Activated CD8-positive, alpha-beta T cell treated with anti-CD3 and anti-CD28 coated beads for 36 hours (primary cell): Measurements from ENCODE around the gene UBAP1L. TPM values are rescaled to one million over a fixed set of nuclear protein-coding genes. Genes with fewer than 3 reads are reported as not detected.

Experiments
- ATAC-seq: fragments of 200-7000 bp; cut with Tn5 transposase; one replicate; pipeline ENCODE4 v1.10.0; 2021; ENCODE audit warnings: mild to moderate bottlenecking, moderate library complexity
- CTCF ChIA-PET: fragments of 350-600 bp; sonication (Branson Sonifier 250); formaldehyde crosslinking; loops from one replicate; lab custom pipeline; 2021; ENCODE audit warnings: antibody characterized with exemption; lab: Charles Lee
- POLR2A ChIA-PET: fragments of 350-600 bp; sonication (Branson Sonifier 250); formaldehyde crosslinking; loops from one replicate; lab custom pipeline; 2021; ENCODE audit warnings: antibody characterized with exemption; lab: Charles Lee
- DNase-seq: peaks from one replicate; pipeline ENCODE4 v3.0.0-alpha.2; 2020
- H3K27ac Mint-ChIP-seq: one replicate; pipeline ENCODE4 v1.8.0; 2021; ENCODE audit warnings: mild to moderate bottlenecking, mixed read lengths
- H3K27me3 Mint-ChIP-seq: one replicate; pipeline ENCODE4 v1.8.0; 2021; ENCODE audit warnings: mixed read lengths
- H3K36me3 Mint-ChIP-seq: one replicate; pipeline ENCODE4 v1.8.0; 2021; ENCODE audit warnings: low read depth, mixed read lengths
- H3K4me1 Mint-ChIP-seq: one replicate; pipeline ENCODE4 v1.8.0; 2021; ENCODE audit warnings: low read depth, mixed read lengths
- H3K4me3 Mint-ChIP-seq: one replicate; pipeline ENCODE4 v1.8.0; 2021; ENCODE audit warnings: mild to moderate bottlenecking, moderate library complexity, mixed read lengths
- H3K9me3 Mint-ChIP-seq: one replicate; pipeline ENCODE4 v1.8.0; 2021; ENCODE audit warnings: mixed read lengths
- CTCF ChIP-seq: fragments of 200-600 bp; IDR thresholded peaks from one replicate; pipeline ENCODE4 v1.8.0; 2022; ENCODE audit warnings: antibody characterized with exemption, mild to moderate bottlenecking
- intact Hi-C: fragments of 100-400 bp; cut with micrococcal nuclease; formaldehyde crosslinking; loops from one replicate; pipeline ENCODE4 v1.10.0; 2022
- total RNA-seq, 2 experiments: library from RNA; stranded (reverse); gene quantifications; one replicate each; pipeline ENCODE4 v1.2.3, GENCODE V29; 2021

The UBAP1L gene
- total RNA-seq, 2 experiments from 2014 or later = 2.9 to 3.3 TPM

GRCh38 chr15:65072617-65073016 is 42.4 kb downstream of the UBAP1L start:
- Mint-ChIP-seq H3K36me3 (no peaks in the 10 kb centered on the region), H3K27ac (no peak overlapping the region), H3K9me3 (no peaks in the 10 kb centered on the region), H3K4me3 (no peak overlapping the region), H3K4me1 (peaks cover 4% of the 10 kb centered on the region), H3K27me3 (peaks cover 13% of the 10 kb centered on the region)
- ATAC-seq (no peak), DNase-seq (no peak)
- no peak for TF ChIP-seq CTCF
- POLR2A ChIA-PET = interaction anchor here (1.1 kb wide), 1 partner anchor 34 kb away, joined by 3 read pairs; no protein-coding TSS in a partner anchor
- intact Hi-C loops = no loop called here
- CTCF ChIA-PET = interaction anchor here (1.0 to 1.4 kb wide), 2 partner anchors 11 to 13 kb away, joined by 3 to 4 read pairs; no protein-coding TSS in a partner anchor

- intact Hi-C loops = no loop called here
- no peak for ATAC-seq
- Mint-ChIP-seq H3K27ac (no peak overlapping the region), H3K36me3 (no peaks in the 10 kb centered on the region), H3K4me1 (peaks cover 6% of the 10 kb centered on the region), H3K27me3 (peaks cover 16% of the 10 kb centered on the region), H3K4me3 (no peak overlapping the region), H3K9me3 (no peaks in the 10 kb centered on the region)
- POLR2A ChIA-PET = interaction anchor here (1.1 kb wide), 1 partner anchor 33 kb away, joined by 3 read pairs; no protein-coding TSS in a partner anchor
- TF ChIP-seq CTCF = no peak
- no peak for DNase-seq
- CTCF ChIA-PET = no interaction called here
These were observed 43.0 kb downstream of the UBAP1L start for GRCh38 chr15:65072027-65072426.

- CTCF ChIA-PET = no interaction called here
These were observed 43.6 kb downstream of the UBAP1L start for GRCh38 chr15:65071381-65071811.

GRCh38 chr15:65069779-65070546 is 45.0 kb downstream of the UBAP1L start:
- CTCF ChIA-PET = interaction anchor here (1.3 to 2.7 kb wide), 5 partner anchors 11 to 259 kb away, joined by 3 to 10 read pairs (median 6); no protein-coding TSS in a partner anchor
- no peak overlapping the region for H3K4me3 Mint-ChIP-seq
- H3K27ac Mint-ChIP-seq = no peak overlapping the region
- peaks cover 24% of the 10 kb centered on the region for H3K27me3 Mint-ChIP-seq
- POLR2A ChIA-PET = interaction anchor here (1.1 kb wide), 1 partner anchor 18 kb away, joined by 3 read pairs; no protein-coding TSS in a partner anchor
- DNase-seq (no peak), ATAC-seq (no peak)
- intact Hi-C loops = no loop called here
- no peaks in the 10 kb centered on the region for H3K36me3 Mint-ChIP-seq
- peaks cover 6% of the 10 kb centered on the region for H3K4me1 Mint-ChIP-seq
- no peaks in the 10 kb centered on the region for H3K9me3 Mint-ChIP-seq
- no peak for TF ChIP-seq CTCF

More at GRCh38 chr15:65071381-65071811, 43.6 kb downstream of the UBAP1L start:
- ATAC-seq (no peak), DNase-seq (no peak)
- Mint-ChIP-seq H3K9me3 (no peaks in the 10 kb centered on the region), H3K27ac (no peak overlapping the region), H3K4me1 (peaks cover 6% of the 10 kb centered on the region), H3K27me3 (peaks cover 20% of the 10 kb centered on the region), H3K4me3 (no peak overlapping the region), H3K36me3 (no peaks in the 10 kb centered on the region)
- no peak for TF ChIP-seq CTCF
- intact Hi-C loops = no loop called here
- POLR2A ChIA-PET = no interaction called here

GRCh38 chr15:65069179-65069578 is 45.8 kb downstream of the UBAP1L start:
- H3K27me3 Mint-ChIP-seq = peaks cover 24% of the 10 kb centered on the region
- peaks cover 6% of the 10 kb centered on the region for H3K4me1 Mint-ChIP-seq
- intact Hi-C loops = no loop called here
- ChIA-PET CTCF (interaction anchor here (1.0 to 2.7 kb wide), 7 partner anchors 8 to 258 kb away, joined by 3 to 10 read pairs (median 3); no protein-coding TSS in a partner anchor), POLR2A (interaction anchor here (1.1 to 1.2 kb wide), 2 partner anchors 9 to 18 kb away, joined by 3 read pairs; no protein-coding TSS in a partner anchor)
- H3K4me3 Mint-ChIP-seq = no peak overlapping the region
- TF ChIP-seq CTCF = no peak
- no peak for DNase-seq
- no peaks in the 10 kb centered on the region for H3K36me3 Mint-ChIP-seq
- H3K27ac Mint-ChIP-seq = no peak overlapping the region
- no peaks in the 10 kb centered on the region for H3K9me3 Mint-ChIP-seq
- ATAC-seq = no peak
